ENCODE results near the gene RPS6KA2. TPM values are rescaled to one million over a fixed set of nuclear protein-coding genes. Genes with fewer than 3 reads are reported as not detected.

Gene RPS6KA2
- total RNA-seq, 1 donor from 2014 or later: 12.3 TPM

DNA sequence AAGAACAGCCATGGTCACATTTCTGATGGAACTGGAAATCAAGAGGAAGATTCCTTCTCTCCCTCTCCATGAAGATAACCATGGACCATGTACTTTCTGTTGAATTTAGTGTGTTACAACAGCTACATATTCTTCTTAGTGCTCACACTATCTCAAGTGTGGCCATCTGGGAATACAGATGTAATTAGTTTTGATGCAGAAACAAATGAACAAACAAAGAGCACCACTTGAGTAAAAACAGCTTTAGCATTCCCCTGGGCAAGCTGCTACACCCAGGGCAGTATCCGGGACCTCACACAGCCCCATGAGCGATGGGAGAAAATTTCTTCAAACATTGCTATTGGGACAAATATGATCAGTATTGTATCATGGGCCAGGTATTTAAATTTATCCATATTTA lies 115.7 kb downstream of the RPS6KA2 start:
- no peaks in the 10 kb centered on the region for H3K4me1 Mint-ChIP-seq
- no peaks in the 10 kb centered on the region for H3K9me3 Mint-ChIP-seq
- no peaks in the 10 kb centered on the region for H3K27me3 Mint-ChIP-seq (ENCODE audit: low read depth)
- TF ChIP-seq, protein P1, sequence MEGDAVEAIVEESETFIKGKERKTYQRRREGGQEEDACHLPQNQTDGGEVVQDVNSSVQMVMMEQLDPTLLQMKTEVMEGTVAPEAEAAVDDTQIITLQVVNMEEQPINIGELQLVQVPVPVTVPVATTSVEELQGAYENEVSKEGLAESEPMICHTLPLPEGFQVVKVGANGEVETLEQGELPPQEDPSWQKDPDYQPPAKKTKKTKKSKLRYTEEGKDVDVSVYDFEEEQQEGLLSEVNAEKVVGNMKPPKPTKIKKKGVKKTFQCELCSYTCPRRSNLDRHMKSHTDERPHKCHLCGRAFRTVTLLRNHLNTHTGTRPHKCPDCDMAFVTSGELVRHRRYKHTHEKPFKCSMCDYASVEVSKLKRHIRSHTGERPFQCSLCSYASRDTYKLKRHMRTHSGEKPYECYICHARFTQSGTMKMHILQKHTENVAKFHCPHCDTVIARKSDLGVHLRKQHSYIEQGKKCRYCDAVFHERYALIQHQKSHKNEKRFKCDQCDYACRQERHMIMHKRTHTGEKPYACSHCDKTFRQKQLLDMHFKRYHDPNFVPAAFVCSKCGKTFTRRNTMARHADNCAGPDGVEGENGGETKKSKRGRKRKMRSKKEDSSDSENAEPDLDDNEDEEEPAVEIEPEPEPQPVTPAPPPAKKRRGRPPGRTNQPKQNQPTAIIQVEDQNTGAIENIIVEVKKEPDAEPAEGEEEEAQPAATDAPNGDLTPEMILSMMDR (IDR thresholded peaks at IDR 0.05; ENCODE audit: unreplicated experiment): no peak
- no peak overlapping the region for H3K27ac Mint-ChIP-seq
- no peak overlapping the region for H3K4me3 Mint-ChIP-seq
- DNase-seq (ENCODE audit: low spot score in 2 of 2, unreplicated experiment in 2 of 2): no peak
- H3K36me3 Mint-ChIP-seq: peaks cover 4% of the 10 kb centered on the region

DNA sequence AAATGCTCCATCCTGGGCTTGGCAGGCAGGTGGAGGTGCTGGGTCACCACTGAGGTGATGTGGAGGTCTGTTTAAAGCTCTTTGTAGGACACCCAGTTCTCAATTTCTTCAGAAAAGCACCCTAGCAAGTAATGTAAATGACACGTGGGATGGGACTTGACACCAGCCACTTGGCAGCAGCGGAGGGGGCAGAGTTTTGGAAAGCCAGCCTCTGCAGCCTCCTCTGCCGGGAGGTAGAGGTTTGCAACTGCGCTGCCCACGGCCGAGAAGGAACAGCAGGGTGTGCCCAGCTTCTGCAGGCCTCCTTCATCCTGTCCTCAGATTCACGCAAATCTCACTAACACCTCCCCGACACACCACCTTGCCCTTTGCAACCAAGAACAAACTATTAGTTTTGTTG lies 117.9 kb downstream of the RPS6KA2 start:
- Mint-ChIP-seq H3K4me1 (no peaks in the 10 kb centered on the region), H3K27ac (no peak overlapping the region)

DNA sequence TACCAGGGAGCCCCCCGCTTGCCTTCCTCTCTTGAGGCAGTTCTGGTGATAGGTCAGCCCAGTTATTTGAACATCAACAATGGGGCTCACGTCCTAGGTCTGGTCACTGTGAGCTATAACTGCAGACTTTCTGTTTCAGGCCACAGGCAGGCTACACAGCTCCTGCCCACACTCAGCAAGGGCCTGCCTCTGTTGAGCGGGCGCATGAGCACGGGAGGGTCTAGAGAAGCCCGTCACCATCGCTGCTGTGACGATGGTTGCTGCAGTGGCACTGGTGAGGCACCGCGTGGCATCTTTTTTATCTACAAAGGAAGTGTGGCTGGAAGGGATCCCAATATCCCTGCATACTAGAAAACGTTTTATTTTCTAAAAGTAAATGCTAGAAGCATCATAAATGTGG lies 118.3 kb downstream of the RPS6KA2 start:
- Mint-ChIP-seq H3K4me1 (no peaks in the 10 kb centered on the region), H3K9me3 (no peaks in the 10 kb centered on the region), H3K36me3 (peaks cover 10% of the 10 kb centered on the region), H3K27ac (no peak overlapping the region), H3K27me3 (ENCODE audit: low read depth) (no peaks in the 10 kb centered on the region), H3K4me3 (no peak overlapping the region)
- DNase-seq (ENCODE audit: low spot score in 2 of 2, unreplicated experiment in 2 of 2): no peak
- TF ChIP-seq, protein P1 (IDR thresholded peaks at IDR 0.05; ENCODE audit: unreplicated experiment): no peak

More for the DNA sequence above, 117.9 kb downstream of the RPS6KA2 start:
- no peak overlapping the region for H3K4me3 Mint-ChIP-seq
- H3K36me3 Mint-ChIP-seq: peaks cover 10% of the 10 kb centered on the region
- no peaks in the 10 kb centered on the region for H3K27me3 Mint-ChIP-seq (ENCODE audit: low read depth)
- DNase-seq (ENCODE audit: low spot score in 2 of 2, unreplicated experiment in 2 of 2): no peak
- TF ChIP-seq, protein P1 (IDR thresholded peaks at IDR 0.05; ENCODE audit: unreplicated experiment): no peak
- H3K9me3 Mint-ChIP-seq: no peaks in the 10 kb centered on the region

DNA sequence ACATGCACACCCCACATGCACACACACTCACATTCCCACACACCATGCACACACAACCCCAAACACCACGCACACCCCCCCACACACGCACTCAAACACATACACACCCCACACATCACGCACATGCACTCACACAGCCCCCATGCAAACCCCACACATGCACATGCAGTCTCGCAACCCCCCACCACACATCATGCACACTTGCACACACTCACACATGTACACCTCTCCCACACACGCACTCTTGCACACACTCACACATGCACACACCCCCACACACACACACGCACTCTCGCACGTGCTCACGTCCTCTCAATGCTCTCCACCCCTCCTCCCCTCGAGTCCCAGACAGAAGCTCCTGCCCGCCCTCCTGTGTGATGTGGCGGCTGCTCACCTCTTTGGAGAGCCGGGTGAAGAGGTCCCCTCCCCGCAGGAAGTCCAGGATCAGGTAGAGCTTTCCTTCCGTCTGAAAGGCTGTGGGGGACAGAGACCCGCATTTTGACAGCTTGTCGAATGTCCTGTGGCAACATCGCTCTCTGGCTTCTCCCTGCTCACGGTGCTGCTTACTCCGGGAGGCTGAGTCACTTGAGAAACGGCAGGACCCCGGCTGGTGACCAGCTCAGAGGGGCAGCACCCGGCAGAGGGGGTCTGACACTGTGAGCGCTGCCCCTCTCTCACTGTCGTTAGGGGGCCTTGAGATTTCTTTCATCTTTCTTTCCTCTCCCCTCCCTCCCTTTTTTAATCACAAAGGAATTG lies 119.1 kb downstream of the RPS6KA2 start:
- Mint-ChIP-seq H3K27ac (no peak overlapping the region), H3K36me3 (peaks cover 13% of the 10 kb centered on the region), H3K4me3 (no peak overlapping the region), H3K9me3 (no peaks in the 10 kb centered on the region), H3K27me3 (ENCODE audit: low read depth) (no peaks in the 10 kb centered on the region), H3K4me1 (no peaks in the 10 kb centered on the region)
- no peak for DNase-seq (ENCODE audit: low spot score in 2 of 2, unreplicated experiment in 2 of 2)
- TF ChIP-seq, protein P1 (IDR thresholded peaks at IDR 0.05; ENCODE audit: unreplicated experiment): no peak

DNA sequence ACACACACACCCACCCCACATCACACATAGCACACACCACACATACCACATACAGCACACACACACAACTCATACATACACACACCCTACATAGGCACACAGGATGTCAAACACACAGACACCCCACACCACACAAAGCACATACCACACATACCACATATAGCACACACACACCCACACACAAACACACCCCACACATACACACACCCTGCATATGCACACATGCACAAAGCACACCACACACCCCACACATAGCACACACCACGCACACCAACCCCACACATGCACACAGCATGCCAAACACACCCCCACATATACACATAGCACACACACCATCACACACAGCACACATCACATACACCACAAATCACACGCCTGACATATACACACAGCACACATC lies 119.7 kb downstream of the RPS6KA2 start:
- DNase-seq (ENCODE audit: low spot score in 2 of 2, unreplicated experiment in 2 of 2): no peak
- Mint-ChIP-seq H3K4me1 (peaks cover 3% of the 10 kb centered on the region), H3K4me3 (no peak overlapping the region), H3K27me3 (ENCODE audit: low read depth) (no peaks in the 10 kb centered on the region), H3K36me3 (peaks cover 13% of the 10 kb centered on the region), H3K9me3 (no peaks in the 10 kb centered on the region), H3K27ac (no peak overlapping the region)
- TF ChIP-seq, protein P1 (IDR thresholded peaks at IDR 0.05; ENCODE audit: unreplicated experiment): no peak

Measured in mesothelial cell of epicardium (in vitro differentiated cells).